IMR-90 (cell line): ENCODE data around the gene SEH1L. TPM values are rescaled to one million over a fixed set of nuclear protein-coding genes. Genes with fewer than 3 reads are reported as not detected.

Experiments
- ATAC-seq: fragments of 200-7000 bp; cut with Tn5 transposase; 2 replicates; pipeline ENCODE4 v1.9.1; 2020; ENCODE audit warnings: low read depth, mild to moderate bottlenecking, moderate library complexity
- BruUV-seq: library from RNA; stranded (reverse); fragments of 400-500 nt; replicated peaks from 2 replicates; lab custom pipeline; 2021; lab: Mats Ljungman, UMichigan
- CTCF ChIA-PET: fragments of 300-600 bp; formaldehyde crosslinking; extraction: SDS; loops from one replicate; lab custom pipeline; 2021; ENCODE audit warnings: antibody characterized with exemption; lab: Yijun Ruan, JAX
- POLR2A ChIA-PET: fragments of 300-600 bp; sonication (Branson Sonifier 250); formaldehyde crosslinking; loops from one replicate; lab custom pipeline; 2022; ENCODE audit warnings: antibody characterized with exemption; ENCODE audit not compliant: unreplicated experiment; lab: Charles Lee
- DNase-seq: peaks from one replicate; pipeline ENCODE4 v3.0.0; 2013
- H2AFZ ChIP-seq: replicated peaks from 2 replicates; pipeline ENCODE3; 2013; ENCODE audit warnings: low read length, mild to moderate bottlenecking; ENCODE audit not compliant: poor library complexity
- H2AK5ac ChIP-seq: 2 replicates; pipeline ENCODE4 v1.6.1; 2013; ENCODE audit warnings: low read depth, low read length, inconsistent platforms
- H2AK9ac ChIP-seq: replicated peaks from 2 replicates; pipeline ENCODE3; 2013; ENCODE audit warnings: mild to moderate bottlenecking, low read depth, low read length, moderate library complexity; ENCODE audit not compliant: poor library complexity
- H2BK120ac ChIP-seq: 2 replicates; pipeline ENCODE4 v1.6.1; 2013; ENCODE audit warnings: low read depth, low read length, inconsistent platforms
- H2BK15ac ChIP-seq: 3 replicates; pipeline ENCODE4 v1.6.1; 2013; ENCODE audit warnings: low read depth, low read length, inconsistent platforms
- H2BK20ac ChIP-seq: 2 replicates; pipeline ENCODE4 v1.6.1; 2013; ENCODE audit warnings: low read depth, mild to moderate bottlenecking, inconsistent platforms, low read length, moderate library complexity
- H2BK5ac ChIP-seq: 2 replicates; pipeline ENCODE4 v1.6.1; 2013; ENCODE audit warnings: mild to moderate bottlenecking, low read depth, low read length, inconsistent platforms; ENCODE audit not compliant: poor library complexity, severe bottlenecking
- H3K14ac ChIP-seq: replicated peaks from 2 replicates; pipeline ENCODE4 v1.6.1; 2013; ENCODE audit warnings: low read depth, low read length, inconsistent platforms
- H3K18ac ChIP-seq: 2 replicates; pipeline ENCODE4 v1.6.1; 2013; ENCODE audit warnings: low read depth, low read length, control low read depth
- H3K23ac ChIP-seq: 2 replicates; pipeline ENCODE4 v1.6.1; 2013; ENCODE audit warnings: low read depth, low read length, inconsistent platforms
- H3K27ac ChIP-seq: 2 replicates; pipeline ENCODE4 v1.5.1; 2013; ENCODE audit warnings: mild to moderate bottlenecking, control low read depth, low read length; ENCODE audit not compliant: insufficient read depth
- H3K27me3 ChIP-seq: 2 replicates; pipeline ENCODE4 v1.6.1; 2013; ENCODE audit warnings: low read length; ENCODE audit not compliant: control insufficient read depth, insufficient read depth
- H3K36me3 ChIP-seq: 2 replicates; pipeline ENCODE4 v1.6.1; 2013; ENCODE audit warnings: low read length, mixed read lengths; ENCODE audit not compliant: control insufficient read depth, insufficient read depth
- H3K4ac ChIP-seq: 2 replicates; pipeline ENCODE4 v1.6.1; 2013; ENCODE audit warnings: low read depth, low read length, inconsistent platforms
- H3K4me1 ChIP-seq: 2 replicates; pipeline ENCODE4 v1.6.1; 2013; ENCODE audit warnings: low read length, mixed read lengths; ENCODE audit not compliant: control insufficient read depth, insufficient read depth
- H3K4me2 ChIP-seq: 2 replicates; pipeline ENCODE4 v1.6.1; 2013; ENCODE audit warnings: low read depth, mild to moderate bottlenecking, control low read depth, low read length, moderate library complexity
- H3K4me3 ChIP-seq: 2 replicates; pipeline ENCODE4 v1.5.1; 2013; ENCODE audit warnings: low read depth, mild to moderate bottlenecking, control low read depth, low read length, moderate library complexity; ENCODE audit not compliant: insufficient read depth
- H3K56ac ChIP-seq: 2 replicates; pipeline ENCODE4 v1.6.1; 2013; ENCODE audit warnings: low read length, inconsistent platforms; ENCODE audit not compliant: insufficient read depth; ENCODE audit errors: extremely low read depth
- H3K79me1 ChIP-seq, 2 experiments: 2 replicates each; pipeline ENCODE4 v1.6.1; 2013; ENCODE audit warnings: low read length in 2 of 2, inconsistent platforms in 1 of 2, low read depth in 1 of 2
- H3K9ac ChIP-seq: 2 replicates; pipeline ENCODE4 v1.6.1; 2013; ENCODE audit warnings: low read depth, low read length, control low read depth
- H3K9me1 ChIP-seq: 2 replicates; pipeline ENCODE4 v1.6.1; 2013; ENCODE audit warnings: low read length, inconsistent platforms; ENCODE audit not compliant: insufficient read depth
- H3K9me3 ChIP-seq: 2 replicates; pipeline ENCODE4 v1.6.1; 2013; ENCODE audit warnings: low read length; ENCODE audit not compliant: control insufficient read depth, insufficient read depth
- H4K20me1 ChIP-seq: 2 replicates; pipeline ENCODE4 v1.6.1; 2013; ENCODE audit warnings: low read length, inconsistent platforms; ENCODE audit not compliant: insufficient read depth
- H4K5ac ChIP-seq: 2 replicates; pipeline ENCODE4 v1.6.1; 2013; ENCODE audit warnings: mild to moderate bottlenecking, low read depth, low read length, control low read depth
- H4K8ac ChIP-seq, 2 experiments: 2 replicates each; pipeline ENCODE4 v1.6.1; 2013; ENCODE audit warnings: low read depth in 2 of 2, low read length in 2 of 2, control low read depth in 1 of 2, inconsistent platforms in 1 of 2
- H4K91ac ChIP-seq: 2 replicates; pipeline ENCODE4 v1.6.1; 2013; ENCODE audit warnings: low read depth, low read length, inconsistent platforms; ENCODE audit not compliant: insufficient read depth
- BHLHE40 ChIP-seq: fragments of 150-350 bp; IDR thresholded peaks from 2 replicates; pipeline ENCODE4 v1.6.1; 2016; ENCODE audit warnings: mild to moderate bottlenecking, low read depth, low read length
- CHD1 ChIP-seq: IDR thresholded peaks from 2 replicates; pipeline ENCODE4 v1.6.1; 2012; ENCODE audit warnings: low read depth, low read length, improper control_type of control experiment
- FOS ChIP-seq: fragments of 150-350 bp; IDR thresholded peaks from 2 replicates; pipeline ENCODE4 v1.6.1; 2016; ENCODE audit warnings: low read depth, low read length
- MAFK ChIP-seq: IDR thresholded peaks from 2 replicates; pipeline ENCODE4 v1.6.1; 2012; ENCODE audit warnings: low read depth, low read length, improper control_type of control experiment
- MAZ ChIP-seq: IDR thresholded peaks from 2 replicates; pipeline ENCODE4 v1.6.1; 2012; ENCODE audit warnings: low read depth, mild to moderate bottlenecking, low read length, improper control_type of control experiment, moderate library complexity, borderline replicate concordance
- NFE2L2 ChIP-seq: fragments of 150-350 bp; IDR thresholded peaks from 2 replicates; pipeline ENCODE4 v1.6.1; 2016; ENCODE audit warnings: low read depth, mild to moderate bottlenecking, low read length
- POLR2A ChIP-seq: IDR thresholded peaks from 2 replicates; pipeline ENCODE4 v1.6.1; 2012; ENCODE audit warnings: mild to moderate bottlenecking, low read depth, low read length
- RAD21 ChIP-seq: IDR thresholded peaks from 2 replicates; pipeline ENCODE4 v1.6.1; 2012; ENCODE audit warnings: low read length, improper control_type of control experiment
- RCOR1 ChIP-seq: IDR thresholded peaks from 2 replicates; pipeline ENCODE4 v1.6.1; 2012; ENCODE audit warnings: mild to moderate bottlenecking, low read length, improper control_type of control experiment; ENCODE audit not compliant: insufficient replicate concordance
- SMC3 ChIP-seq: fragments of 150-350 bp; IDR thresholded peaks from 2 replicates; pipeline ENCODE4 v1.6.1; 2016; ENCODE audit warnings: low read depth, mild to moderate bottlenecking, antibody characterized with exemption, low read length, moderate library complexity
- WGBS, 2 experiments: methylation state at CpG; one replicate each; pipeline versions ENCODE4 v1.1.5 to v1.1.7; 2013; ENCODE audit warnings: missing lambda C conversion rate in 2 of 2; ENCODE audit not compliant: insufficient read length in 1 of 2; ENCODE audit errors: extremely low coverage in 2 of 2; 5-methylcytosine and 5-hydroxymethylcytosine counted together
- dilution Hi-C: fragments of 300-500 bp; cut with HindIII; formaldehyde crosslinking; loops from one replicate; pipeline ENCODE4 v1.14.3; 2018; ENCODE audit warnings: low sequenced_read_pairs; ENCODE audit not compliant: unreplicated experiment
- in situ Hi-C: fragments of 300-500 bp; cut with MboI; formaldehyde crosslinking; loops from 3 replicates; pipeline ENCODE4 v1.14.3; 2019; ENCODE audit warnings: low sequenced_read_pairs, inconsistent platforms, mixed read lengths
- intact Hi-C: fragments of 100-400 bp; cut with micrococcal nuclease; formaldehyde crosslinking; loops from 2 replicates; pipeline ENCODE4 v1.10.0; 2022
- polyA plus RNA-seq, 3 experiments: library from polyadenylated mRNA; depleted of rRNA; stranded (reverse); fragments of >200 nt; gene quantifications; 2 replicates each; pipeline ENCODE4 v1.2.3, GENCODE V29; 2012; ENCODE audit warnings: low replicate concordance in 1 of 3
- total RNA-seq: library from RNA; depleted of rRNA; stranded (reverse); fragments of >200 nt; gene quantifications from 2 replicates; pipeline ENCODE4 v1.2.3, GENCODE V29; 2012
- TF ChIP-seq, protein P1 (sequence below): conservative IDR thresholded peaks from 2 replicates; pipeline ENCODE4 v1.5.1; 2012; ENCODE audit warnings: mild to moderate bottlenecking, low read depth, low read length, improper control_type of control experiment
- TF ChIP-seq, protein P2 (sequence below): fragments of 150-350 bp; IDR thresholded peaks from 2 replicates; pipeline ENCODE4 v1.6.1; 2016; ENCODE audit warnings: low read depth, mild to moderate bottlenecking, low read length, moderate library complexity, borderline replicate concordance

The SEH1L gene
- total and polyA plus RNA-seq, 2 of the 4 experiments (the other 2 are of a cell fraction) = 27.6 to 45.5 TPM

DNA sequence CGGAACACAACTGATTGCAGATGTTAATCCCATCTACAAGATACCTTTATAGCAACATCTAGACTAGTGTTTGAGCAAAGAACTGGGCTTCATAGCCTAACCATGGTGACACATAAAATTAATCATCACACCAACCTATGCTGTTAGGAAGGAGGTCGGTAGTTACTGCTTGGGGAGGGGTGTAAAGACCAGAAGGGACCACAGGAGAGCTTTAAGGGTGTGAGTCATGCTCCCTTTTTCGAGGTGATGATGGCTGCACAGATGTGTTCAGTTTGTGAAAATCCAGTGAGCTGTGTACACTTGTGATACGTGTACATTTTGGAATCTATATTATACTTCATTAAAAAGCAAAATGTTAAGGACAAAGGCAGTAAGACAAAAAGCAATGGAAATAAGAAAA, 4.6 kb upstream of the SEH1L start:
- ChIA-PET POLR2A (no interaction called here), CTCF (interaction anchor here (3.4 kb wide), 1 partner anchor 9 kb away, joined by 16 read pairs; no protein-coding TSS in a partner anchor)
- DNase-seq (peak; percentile 7), ATAC-seq (no peak)
- peaks cover 8 to 12% of the 10 kb centered on the region in 2 experiments; a peak in 3 of 4 replicates for H3K79me1 ChIP-seq
- no peak overlapping the region for H2BK20ac ChIP-seq
- H3K56ac ChIP-seq = no peak overlapping the region
- H3K23ac ChIP-seq = no peak overlapping the region
- H3K9ac ChIP-seq = no peak overlapping the region
- H3K9me3 ChIP-seq = no peaks in the 10 kb centered on the region
- dilution Hi-C loops (no loop called here), intact Hi-C loops (loop anchor here (10.0 kb wide), 1 partner anchor 212 kb away; no protein-coding TSS in a partner anchor), in situ Hi-C loops (loop anchor here (10.0 kb wide), 1 partner anchor 568 kb away; the partner anchor contains the start of gene AFG3L2)
- no peak overlapping the region for H3K4ac ChIP-seq
- peaks cover 7% of the 10 kb centered on the region for H4K20me1 ChIP-seq
- H2BK5ac ChIP-seq = no peak overlapping the region
- WGBS, 2 experiments = no CpG with 5 or more reads among the region's 4 CpGs
- BruUV-seq = no TSS peak
- H3K4me2 ChIP-seq = no peak overlapping the region
- peak overlapping the region; percentile 68; the same call in 1 of the 2 replicates for H2AK5ac ChIP-seq
- H4K5ac ChIP-seq = no peak overlapping the region
- peaks cover 2% of the 10 kb centered on the region; the same call in 1 of the 2 replicates for H3K27me3 ChIP-seq
- no peak overlapping the region for H2BK15ac ChIP-seq
- H2AFZ ChIP-seq = no peak overlapping the region
- no peak overlapping the region for H3K27ac ChIP-seq
- no peak overlapping the region for H4K91ac ChIP-seq
- no peak overlapping the region for H4K8ac ChIP-seq
- no peak overlapping the region for H3K14ac ChIP-seq
- TF ChIP-seq NFE2L2 = no peak
- no peak for TF ChIP-seq CHD1
- TF ChIP-seq, protein P1, sequence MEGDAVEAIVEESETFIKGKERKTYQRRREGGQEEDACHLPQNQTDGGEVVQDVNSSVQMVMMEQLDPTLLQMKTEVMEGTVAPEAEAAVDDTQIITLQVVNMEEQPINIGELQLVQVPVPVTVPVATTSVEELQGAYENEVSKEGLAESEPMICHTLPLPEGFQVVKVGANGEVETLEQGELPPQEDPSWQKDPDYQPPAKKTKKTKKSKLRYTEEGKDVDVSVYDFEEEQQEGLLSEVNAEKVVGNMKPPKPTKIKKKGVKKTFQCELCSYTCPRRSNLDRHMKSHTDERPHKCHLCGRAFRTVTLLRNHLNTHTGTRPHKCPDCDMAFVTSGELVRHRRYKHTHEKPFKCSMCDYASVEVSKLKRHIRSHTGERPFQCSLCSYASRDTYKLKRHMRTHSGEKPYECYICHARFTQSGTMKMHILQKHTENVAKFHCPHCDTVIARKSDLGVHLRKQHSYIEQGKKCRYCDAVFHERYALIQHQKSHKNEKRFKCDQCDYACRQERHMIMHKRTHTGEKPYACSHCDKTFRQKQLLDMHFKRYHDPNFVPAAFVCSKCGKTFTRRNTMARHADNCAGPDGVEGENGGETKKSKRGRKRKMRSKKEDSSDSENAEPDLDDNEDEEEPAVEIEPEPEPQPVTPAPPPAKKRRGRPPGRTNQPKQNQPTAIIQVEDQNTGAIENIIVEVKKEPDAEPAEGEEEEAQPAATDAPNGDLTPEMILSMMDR = no peak
- no peak for TF ChIP-seq MAFK
- TF ChIP-seq FOS = no peak
- TF ChIP-seq MAZ = no peak
- no peak for TF ChIP-seq RAD21
- TF ChIP-seq RCOR1 = no peak
- no peak for TF ChIP-seq POLR2A
- no peak for TF ChIP-seq BHLHE40
- TF ChIP-seq, protein P2, sequence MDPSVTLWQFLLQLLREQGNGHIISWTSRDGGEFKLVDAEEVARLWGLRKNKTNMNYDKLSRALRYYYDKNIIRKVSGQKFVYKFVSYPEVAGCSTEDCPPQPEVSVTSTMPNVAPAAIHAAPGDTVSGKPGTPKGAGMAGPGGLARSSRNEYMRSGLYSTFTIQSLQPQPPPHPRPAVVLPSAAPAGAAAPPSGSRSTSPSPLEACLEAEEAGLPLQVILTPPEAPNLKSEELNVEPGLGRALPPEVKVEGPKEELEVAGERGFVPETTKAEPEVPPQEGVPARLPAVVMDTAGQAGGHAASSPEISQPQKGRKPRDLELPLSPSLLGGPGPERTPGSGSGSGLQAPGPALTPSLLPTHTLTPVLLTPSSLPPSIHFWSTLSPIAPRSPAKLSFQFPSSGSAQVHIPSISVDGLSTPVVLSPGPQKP = no peak
- TF ChIP-seq SMC3 = no peak
- H3K36me3 ChIP-seq = no peaks in the 10 kb centered on the region
- no peak overlapping the region for H3K18ac ChIP-seq
- H2BK120ac ChIP-seq = no peak overlapping the region
- H3K4me1 ChIP-seq = peaks cover 3% of the 10 kb centered on the region; the same call in 1 of the 2 replicates
- no peak overlapping the region for H3K4me3 ChIP-seq
- no peak overlapping the region for H2AK9ac ChIP-seq
- H3K9me1 ChIP-seq = peaks cover 5% of the 10 kb centered on the region
